ENCODE results near the gene ITGA4. TPM values are rescaled to one million over a fixed set of nuclear protein-coding genes. Genes with fewer than 3 reads are reported as not detected.

ITGA4 gene
- total and polyA plus RNA-seq, 2 experiments from 2014 or later: 0.39 to 0.44 TPM

GRCh38 chr2:181566334-181567032 lies 109.3 kb downstream of the ITGA4 start:
- Histone ChIP-seq H3K9me3 (ENCODE audit: low read depth) (no peaks in the 10 kb centered on the region), H3K27ac (no peak overlapping the region), H3K27me3 (no peaks in the 10 kb centered on the region), H3K36me3 (no peaks in the 10 kb centered on the region), H3K4me3 (no peak overlapping the region), H3K4me1 (ENCODE audit: low read depth) (peaks cover 18% of the 10 kb centered on the region)
- DNase-seq (ENCODE audit: low read depth in 1 of 2, low spot score in 1 of 2): no peak
- TF ChIP-seq CTCF (IDR thresholded peaks at IDR 0.05; ENCODE audit: low read depth, low read length): no peak

DNA sequence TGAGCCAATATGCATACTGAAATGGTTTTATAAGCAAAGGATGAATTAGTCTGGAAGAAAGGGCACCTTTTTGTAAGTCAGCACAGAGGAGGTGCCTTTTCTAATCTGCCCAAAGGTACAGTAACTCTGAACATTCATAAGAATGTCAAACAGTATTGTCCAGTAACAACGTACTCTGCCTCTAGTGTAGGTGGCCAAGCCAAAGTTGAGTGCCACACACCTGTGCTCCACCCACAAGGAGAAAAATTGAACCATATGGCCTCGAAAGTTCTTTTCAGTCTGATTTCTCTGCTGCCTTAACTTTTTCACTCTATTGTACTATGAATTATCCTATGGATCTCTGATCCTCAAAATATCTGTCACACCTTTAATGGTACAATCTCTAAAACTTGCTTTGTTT lies 112.9 kb downstream of the ITGA4 start:
- Histone ChIP-seq H3K9me3 (ENCODE audit: low read depth) (no peaks in the 10 kb centered on the region), H3K4me1 (ENCODE audit: low read depth) (no peaks in the 10 kb centered on the region), H3K27me3 (peaks cover 2% of the 10 kb centered on the region), H3K4me3 (no peak overlapping the region), H3K27ac (no peak overlapping the region), H3K36me3 (no peaks in the 10 kb centered on the region)
- no peak for TF ChIP-seq CTCF (IDR thresholded peaks at IDR 0.05; ENCODE audit: low read depth, low read length)
- no peak for DNase-seq (ENCODE audit: low read depth in 1 of 2, low spot score in 1 of 2)

GRCh38 chr2:181570833-181571661 lies 113.9 kb downstream of the ITGA4 start:
- Histone ChIP-seq H3K36me3 (no peaks in the 10 kb centered on the region), H3K27me3 (peaks cover 4% of the 10 kb centered on the region), H3K27ac (no peak overlapping the region), H3K9me3 (ENCODE audit: low read depth) (no peaks in the 10 kb centered on the region), H3K4me3 (no peak overlapping the region), H3K4me1 (ENCODE audit: low read depth) (peaks cover 4% of the 10 kb centered on the region)
- peak in 1 of 2 donors; percentile 27 for DNase-seq (ENCODE audit: low read depth in 1 of 2, low spot score in 1 of 2)
- TF ChIP-seq CTCF (IDR thresholded peaks at IDR 0.05; ENCODE audit: low read depth, low read length): peak; percentile 52

- Histone ChIP-seq H3K9me3 (ENCODE audit: low read depth) (no peaks in the 10 kb centered on the region), H3K27me3 (peaks cover 23% of the 10 kb centered on the region), H3K4me3 (no peak overlapping the region), H3K27ac (no peak overlapping the region), H3K36me3 (no peaks in the 10 kb centered on the region), H3K4me1 (ENCODE audit: low read depth) (peaks cover 8% of the 10 kb centered on the region)
- TF ChIP-seq CTCF (IDR thresholded peaks at IDR 0.05; ENCODE audit: low read depth, low read length): peak; percentile 55
- DNase-seq (ENCODE audit: low read depth in 1 of 2, low spot score in 1 of 2): peak; percentile 36 to 60
Measured at GRCh38 chr2:181573140-181573736, 116.1 kb downstream of the ITGA4 start.

- no peak for DNase-seq (ENCODE audit: low read depth in 1 of 2, low spot score in 1 of 2)
- no peak overlapping the region for H3K27ac ChIP-seq
- no peaks in the 10 kb centered on the region for H3K9me3 ChIP-seq (ENCODE audit: low read depth)
- H3K4me1 ChIP-seq (ENCODE audit: low read depth): peaks cover 8% of the 10 kb centered on the region
- no peak overlapping the region for H3K4me3 ChIP-seq
- no peak for TF ChIP-seq CTCF (IDR thresholded peaks at IDR 0.05; ENCODE audit: low read depth, low read length)
- H3K27me3 ChIP-seq: peaks cover 33% of the 10 kb centered on the region
- no peaks in the 10 kb centered on the region for H3K36me3 ChIP-seq
Measured at GRCh38 chr2:181574321-181574720, 117.1 kb downstream of the ITGA4 start.

Measured in cardiac muscle cell (in vitro differentiated cells and primary cell).